GM19455 (cell line): ENCODE results near the gene HADH.

Source experiments
- ATAC-seq: cut with Tn5 transposase; IDR thresholded peaks from one replicate; pipeline ENCODE4 v1.9.1; 2021; ENCODE audit not compliant: unreplicated experiment

HADH gene

GRCh38 chr4:108055787-108056186 is 66.1 kb downstream of the HADH start:
- no peak for ATAC-seq

- no peak for ATAC-seq
Observed at GRCh38 chr4:108056418-108056817, 66.7 kb downstream of the HADH start.

- ATAC-seq = no peak
Observed at GRCh38 chr4:108058685-108059440, 69.2 kb downstream of the HADH start.

- ATAC-seq = no peak
Observed at GRCh38 chr4:108060164-108060563, 70.5 kb downstream of the HADH start.

GRCh38 chr4:108060686-108061321 is 71.1 kb downstream of the HADH start:
- no peak for ATAC-seq

GRCh38 chr4:108068442-108068841 is 78.8 kb downstream of the HADH start:
- ATAC-seq = no peak

- ATAC-seq = no peak
Observed at GRCh38 chr4:108070775-108071174, 81.1 kb downstream of the HADH start.

GRCh38 chr4:108072300-108072699 is 82.6 kb downstream of the HADH start:
- ATAC-seq = peak; percentile 73

GRCh38 chr4:108078024-108078733 is 88.5 kb downstream of the HADH start:
- no peak for ATAC-seq

- no peak for ATAC-seq
Observed at GRCh38 chr4:108080747-108081146, 91.1 kb downstream of the HADH start.

GRCh38 chr4:108081256-108081655 is 91.6 kb downstream of the HADH start:
- ATAC-seq = no peak
